GM12864 (cell line): ENCODE measurements around the gene RAN.

Source experiments
- DNase-seq: peaks from one replicate; pipeline ENCODE4 v3.0.0-alpha.2; 2011; ENCODE audit warnings: low read depth
- H3K4me3 ChIP-seq: 2 replicates; pipeline ENCODE4 v1.5.1; 2011; ENCODE audit warnings: mild to moderate bottlenecking, low read depth, low read length, control low read depth
- TF ChIP-seq, protein P1 (sequence below): IDR thresholded peaks from 2 replicates; pipeline ENCODE4 v1.5.1; 2011; ENCODE audit warnings: low read depth, mild to moderate bottlenecking, moderate library complexity, low read length, control low read depth, inconsistent platforms; ENCODE audit errors: missing control alignments

Gene RAN

DNA sequence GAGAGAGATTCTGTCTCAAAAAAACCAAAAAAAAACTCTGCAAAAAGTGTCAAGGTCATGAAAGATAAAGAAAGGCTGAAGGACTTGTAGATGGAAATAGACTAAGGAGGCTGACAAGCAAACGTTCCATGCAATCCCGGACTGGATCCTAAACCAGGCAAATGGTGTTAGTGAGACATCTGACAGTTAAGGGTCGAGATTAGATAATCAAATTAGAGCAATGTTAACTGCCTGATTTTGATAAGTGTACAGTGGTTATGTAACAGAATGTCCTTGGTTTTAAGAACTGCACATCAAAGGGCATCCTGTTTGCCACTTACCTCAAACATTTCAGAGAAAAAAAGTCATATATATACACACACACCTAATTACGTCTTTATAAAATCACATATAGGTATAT is 3.5 kb upstream of the RAN start:
- TF ChIP-seq, protein P1, sequence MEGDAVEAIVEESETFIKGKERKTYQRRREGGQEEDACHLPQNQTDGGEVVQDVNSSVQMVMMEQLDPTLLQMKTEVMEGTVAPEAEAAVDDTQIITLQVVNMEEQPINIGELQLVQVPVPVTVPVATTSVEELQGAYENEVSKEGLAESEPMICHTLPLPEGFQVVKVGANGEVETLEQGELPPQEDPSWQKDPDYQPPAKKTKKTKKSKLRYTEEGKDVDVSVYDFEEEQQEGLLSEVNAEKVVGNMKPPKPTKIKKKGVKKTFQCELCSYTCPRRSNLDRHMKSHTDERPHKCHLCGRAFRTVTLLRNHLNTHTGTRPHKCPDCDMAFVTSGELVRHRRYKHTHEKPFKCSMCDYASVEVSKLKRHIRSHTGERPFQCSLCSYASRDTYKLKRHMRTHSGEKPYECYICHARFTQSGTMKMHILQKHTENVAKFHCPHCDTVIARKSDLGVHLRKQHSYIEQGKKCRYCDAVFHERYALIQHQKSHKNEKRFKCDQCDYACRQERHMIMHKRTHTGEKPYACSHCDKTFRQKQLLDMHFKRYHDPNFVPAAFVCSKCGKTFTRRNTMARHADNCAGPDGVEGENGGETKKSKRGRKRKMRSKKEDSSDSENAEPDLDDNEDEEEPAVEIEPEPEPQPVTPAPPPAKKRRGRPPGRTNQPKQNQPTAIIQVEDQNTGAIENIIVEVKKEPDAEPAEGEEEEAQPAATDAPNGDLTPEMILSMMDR: no peak
- no peak for DNase-seq
- no peak overlapping the region for H3K4me3 ChIP-seq

DNA sequence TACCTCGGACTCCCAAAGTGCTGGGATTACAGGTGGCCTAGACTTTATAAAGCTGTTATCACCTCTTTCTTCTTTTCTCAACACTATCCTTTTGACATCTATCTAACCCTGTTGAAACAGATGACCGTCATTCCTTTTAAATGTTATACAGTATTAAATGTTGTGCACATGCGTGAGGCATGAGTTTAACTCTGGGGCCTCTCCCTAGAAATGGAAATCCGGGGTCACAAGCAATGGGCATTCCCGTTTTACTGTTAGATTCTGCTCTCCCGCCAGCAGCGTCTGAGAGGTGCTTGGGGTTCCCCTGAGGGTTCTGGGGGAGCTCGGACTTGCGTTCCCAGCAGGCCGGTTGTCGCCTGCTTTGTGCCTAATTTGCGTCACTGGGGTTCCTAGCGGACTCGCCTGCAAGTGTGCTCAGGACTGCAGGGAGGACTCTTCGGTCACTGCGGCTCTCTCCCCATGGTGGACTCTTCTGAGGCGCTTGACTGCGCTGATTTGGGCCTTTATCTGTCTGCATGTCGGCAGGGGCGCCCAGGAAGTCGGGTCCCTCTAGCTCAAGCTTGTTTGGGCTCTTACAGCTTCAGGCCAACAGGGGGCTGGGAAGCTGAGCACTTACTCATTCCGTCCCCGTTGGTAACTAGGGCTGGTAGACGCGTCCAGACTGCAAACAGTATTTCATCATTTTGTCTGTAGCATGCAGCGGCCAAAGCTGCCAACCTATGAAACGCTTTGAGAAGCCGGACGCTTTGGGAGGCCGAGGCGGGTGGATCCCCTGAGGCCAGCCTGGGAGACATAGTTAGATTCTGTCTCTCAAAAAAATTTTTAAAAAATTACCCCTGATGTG is 1.2 kb upstream of the RAN start:
- DNase-seq: peak; percentile 92
- peak overlapping the region; percentile 97 for H3K4me3 ChIP-seq
- TF ChIP-seq, protein P1: peak; percentile 81

DNA sequence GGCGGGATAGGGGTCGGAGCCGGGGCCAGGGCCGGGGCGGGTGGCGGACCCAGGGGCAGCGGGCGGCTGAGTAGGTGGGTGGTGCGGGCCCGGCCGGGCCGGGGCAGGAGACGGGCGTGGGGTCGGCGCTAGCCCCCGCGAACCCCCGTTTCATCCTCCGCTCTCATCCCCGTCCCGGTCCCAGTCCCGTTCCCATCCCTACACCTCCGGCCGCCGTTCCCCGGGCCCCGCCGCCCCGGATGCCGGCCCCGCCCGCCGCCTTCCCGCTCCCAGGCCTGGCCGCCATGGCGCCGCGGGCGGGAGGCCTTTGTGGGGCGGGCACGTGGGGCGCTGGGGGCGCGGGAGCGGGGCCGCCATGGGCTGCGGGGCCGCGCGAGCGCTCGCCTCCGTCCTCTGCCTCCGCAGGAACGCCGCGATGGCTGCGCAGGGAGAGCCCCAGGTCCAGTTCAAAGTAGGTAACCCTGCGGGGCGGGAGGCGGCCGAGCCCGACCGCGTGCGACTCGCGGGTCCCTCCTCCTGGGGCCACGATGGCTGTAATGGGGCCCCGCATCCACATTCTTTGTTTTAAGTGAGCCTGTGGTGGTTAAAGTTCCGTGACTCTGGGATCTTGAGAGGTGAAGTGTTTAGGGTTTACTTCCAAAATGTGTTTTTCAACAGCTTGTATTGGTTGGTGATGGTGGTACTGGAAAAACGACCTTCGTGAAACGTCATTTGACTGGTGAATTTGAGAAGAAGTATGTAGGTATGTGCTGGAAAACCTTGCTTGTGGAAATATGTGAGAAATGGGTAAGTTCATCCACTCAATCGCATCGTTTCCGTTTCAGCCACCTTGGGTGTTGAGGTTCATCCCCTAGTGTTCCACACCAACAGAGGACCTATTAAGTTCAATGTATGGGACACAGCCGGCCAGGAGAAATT is 572 bp downstream of the RAN start:
- TF ChIP-seq, protein P1: no peak
- no peak for DNase-seq
- H3K4me3 ChIP-seq: peak overlapping the region; percentile 93

DNA sequence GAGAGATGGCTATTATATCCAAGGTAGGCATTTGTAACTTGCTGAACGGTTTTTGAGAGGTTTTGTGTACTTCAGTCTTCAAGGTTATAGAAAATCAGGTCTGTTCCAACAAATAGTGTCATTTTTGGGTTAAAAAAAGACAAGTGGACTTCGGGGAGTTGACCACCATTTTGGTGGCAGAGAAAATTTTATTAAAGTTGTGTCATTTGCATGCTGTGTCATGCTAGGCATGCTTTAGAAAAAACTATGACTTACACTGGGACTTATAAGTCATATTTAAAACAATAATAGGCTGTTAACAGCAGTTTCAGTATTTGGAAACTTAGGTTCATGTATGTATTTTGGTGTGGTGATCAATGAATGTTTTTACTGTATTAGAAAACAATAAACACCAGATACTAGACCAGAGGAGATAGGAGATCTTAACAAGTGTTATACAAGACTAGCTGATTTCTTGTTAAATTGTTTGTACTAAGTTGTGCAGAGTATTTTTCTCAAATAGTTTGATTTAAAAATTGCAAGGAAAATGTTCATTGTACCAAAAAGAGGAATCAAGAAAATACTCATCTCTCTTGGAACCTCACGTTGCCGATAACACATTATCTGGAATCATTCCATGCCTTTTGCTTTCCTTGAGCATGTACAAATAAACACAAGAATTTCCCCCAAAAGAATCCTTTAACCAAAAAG is 1.4 kb downstream of the RAN start:
- peak overlapping the region; percentile 93 for H3K4me3 ChIP-seq
- TF ChIP-seq, protein P1: no peak
- no peak for DNase-seq

DNA sequence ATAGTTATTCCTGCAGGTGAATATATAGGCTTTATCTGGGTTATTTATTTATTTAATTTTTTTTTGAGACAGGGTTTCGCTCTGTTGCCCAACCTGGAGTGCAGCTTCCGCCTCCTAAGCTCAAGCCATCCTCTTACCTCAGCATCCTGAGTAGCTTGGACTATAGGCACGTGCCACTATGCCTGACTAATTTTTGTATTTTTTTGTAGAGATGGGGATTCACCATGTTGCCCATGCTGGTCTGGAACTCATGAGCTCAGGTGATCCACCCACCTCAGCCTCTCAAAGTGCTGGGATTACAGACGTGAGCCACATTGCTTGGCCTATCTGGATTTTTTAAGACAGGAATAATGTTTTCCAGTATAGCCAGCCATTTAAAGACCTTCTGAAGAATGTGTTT is 2.0 kb downstream of the RAN start:
- DNase-seq: peak; percentile 30
- TF ChIP-seq, protein P1: no peak
- H3K4me3 ChIP-seq: peak overlapping the region; percentile 93

DNA sequence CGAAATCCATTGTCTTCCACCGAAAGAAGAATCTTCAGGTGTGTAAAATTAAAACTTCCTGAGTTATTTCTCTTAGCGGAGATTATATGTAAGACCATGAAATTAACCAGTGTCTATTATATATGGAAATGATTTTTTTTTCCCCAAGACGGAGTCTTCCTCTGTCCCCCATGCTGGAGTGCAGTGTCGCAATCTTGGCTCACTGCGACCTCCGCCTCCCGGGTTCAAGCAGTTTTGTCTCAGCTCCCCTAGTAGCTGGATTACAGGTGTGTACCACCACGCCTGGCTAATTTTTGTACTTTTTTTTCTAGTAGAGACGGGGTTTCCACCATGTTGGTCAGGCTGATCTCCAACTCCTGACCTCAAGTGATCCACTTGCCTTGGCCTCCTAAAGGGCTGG is 2.8 kb downstream of the RAN start:
- peak overlapping the region; percentile 93; the same call in 1 of the 2 replicates for H3K4me3 ChIP-seq
- TF ChIP-seq, protein P1: no peak
- no peak for DNase-seq
